ENCODE results near the gene CEP19.

GRCh38 chr3:196721097-196721496 is 9.0 kb upstream of the CEP19 start:
- TF ChIP-seq GATA2 (IDR thresholded peaks at IDR 0.05; ENCODE audit: low read depth, low read length) = no peak
- TF ChIP-seq GATA3 (IDR thresholded peaks at IDR 0.05; ENCODE audit: low read depth, low read length) = no peak
